HG03520 (cell line): ENCODE data around the gene TMEM203.

ENCODE experiments used
- ATAC-seq: cut with Tn5 transposase; IDR thresholded peaks from one replicate; pipeline ENCODE4 v1.9.1; 2021; ENCODE audit warnings: mild to moderate bottlenecking, moderate library complexity; ENCODE audit not compliant: unreplicated experiment

The TMEM203 gene

DNA sequence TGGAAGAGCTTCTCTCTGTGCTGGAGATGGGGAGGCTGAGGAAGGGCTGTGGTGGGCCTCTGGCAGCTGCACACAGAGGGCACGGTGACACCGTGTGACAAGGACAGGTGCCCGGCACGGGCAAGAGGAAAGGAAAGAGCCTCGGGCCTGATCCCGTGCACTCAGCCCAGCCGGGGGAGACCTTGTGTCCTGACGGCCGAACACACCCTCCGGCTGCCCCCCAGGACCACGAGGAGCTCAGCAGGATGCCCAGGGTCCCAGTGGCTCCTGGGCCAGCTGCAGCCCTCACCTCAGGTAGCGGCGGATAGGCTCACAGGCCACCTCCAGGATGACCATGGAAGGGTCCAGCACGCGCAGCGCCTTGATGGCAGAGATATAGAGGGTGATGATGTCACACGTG, 22.6 kb downstream of the TMEM203 start:
- no peak for ATAC-seq

DNA sequence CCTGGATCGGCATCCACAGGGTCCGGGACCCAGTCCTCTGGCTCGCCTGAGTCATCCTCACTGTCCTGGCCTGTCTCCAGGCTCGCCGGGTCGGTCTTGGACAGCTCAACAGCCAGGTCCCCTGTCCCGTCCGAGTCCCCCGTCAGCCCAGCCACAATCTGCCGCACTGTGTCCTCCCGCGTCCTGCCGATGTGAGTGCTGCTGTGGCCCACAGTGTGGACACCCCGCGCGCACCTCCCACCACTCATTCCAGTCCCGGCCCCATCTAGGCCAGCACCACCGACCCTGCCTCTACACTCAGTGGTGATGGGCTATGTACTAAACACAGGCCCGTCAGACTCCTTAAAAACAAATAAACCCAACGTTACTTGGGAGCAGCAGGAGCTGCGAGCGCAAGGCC, 23.8 kb downstream of the TMEM203 start:
- ATAC-seq, result no peak

DNA sequence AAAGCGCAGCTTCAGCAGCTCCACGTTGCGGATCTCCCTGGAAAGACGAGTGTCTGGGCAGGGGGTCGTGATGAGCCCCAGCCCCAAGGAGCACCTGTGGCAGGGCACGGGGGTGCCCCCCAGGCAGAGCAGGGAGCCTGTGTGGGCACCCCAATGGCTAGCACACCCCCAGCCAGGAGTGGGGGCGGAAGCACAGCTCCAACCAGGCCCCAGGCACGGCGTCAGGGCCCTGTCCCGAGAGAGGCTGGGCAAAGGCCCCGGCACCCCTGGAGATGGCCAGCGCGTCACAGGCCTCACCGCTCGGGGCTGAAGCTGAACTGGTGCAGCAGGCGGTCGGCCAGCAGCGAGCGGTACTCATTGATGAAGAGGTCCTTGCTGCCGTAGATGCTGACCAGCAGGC, 25.0 kb downstream of the TMEM203 start:
- ATAC-seq, result no peak

DNA sequence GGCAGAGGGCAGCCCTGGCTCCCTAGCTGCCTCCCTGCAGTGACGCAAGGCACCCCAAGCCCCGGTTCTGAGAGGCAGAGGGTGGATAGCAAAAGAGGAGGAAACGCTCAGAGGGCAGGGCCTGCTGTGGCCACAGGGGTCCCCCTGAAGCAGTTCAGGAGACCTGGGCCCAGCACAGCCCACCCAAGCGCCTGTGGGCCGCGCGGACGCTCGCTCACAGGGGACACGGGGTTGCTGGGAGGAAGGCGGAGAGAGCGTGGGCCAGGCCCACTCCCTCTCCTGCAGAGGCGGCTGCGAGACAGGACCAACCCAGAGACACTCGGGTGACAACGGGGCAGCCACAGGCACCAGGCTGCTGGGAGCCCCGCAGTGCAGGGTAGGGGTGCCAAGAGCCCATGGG, 25.7 kb downstream of the TMEM203 start:
- ATAC-seq, result no peak

DNA sequence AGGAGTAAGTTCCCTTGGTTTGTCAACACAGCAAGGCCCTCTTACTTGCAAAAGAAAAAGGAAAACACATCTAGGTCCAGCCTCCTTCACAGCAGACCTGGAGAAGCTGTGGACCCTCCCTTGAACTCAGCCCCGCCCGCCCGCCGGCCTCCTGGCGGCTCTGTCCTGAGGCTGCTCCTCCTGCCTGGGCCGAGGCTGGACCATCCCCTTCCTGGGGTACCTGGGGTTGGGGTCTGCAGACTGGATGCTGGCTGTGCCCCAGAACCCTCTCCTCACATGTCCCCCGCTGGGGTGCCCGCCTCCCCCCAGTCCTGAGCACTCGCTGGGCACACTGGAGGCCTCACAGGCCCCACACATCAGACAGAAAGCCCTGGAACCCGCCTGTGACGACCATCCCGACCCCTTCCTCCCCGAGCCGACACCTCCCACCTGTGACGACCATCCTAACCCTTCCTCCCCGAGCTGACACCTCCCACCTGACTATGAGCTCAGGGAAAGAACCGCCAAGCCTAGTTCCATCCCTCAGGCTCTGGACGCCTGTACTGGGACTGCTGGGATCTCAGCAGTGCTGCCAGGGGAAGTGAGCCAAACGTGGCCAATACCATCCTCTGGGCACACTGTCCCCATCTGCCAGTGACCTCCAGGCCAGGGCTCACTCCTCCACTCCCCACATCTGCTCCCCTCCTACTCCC, 26.4 kb downstream of the TMEM203 start:
- no peak for ATAC-seq

DNA sequence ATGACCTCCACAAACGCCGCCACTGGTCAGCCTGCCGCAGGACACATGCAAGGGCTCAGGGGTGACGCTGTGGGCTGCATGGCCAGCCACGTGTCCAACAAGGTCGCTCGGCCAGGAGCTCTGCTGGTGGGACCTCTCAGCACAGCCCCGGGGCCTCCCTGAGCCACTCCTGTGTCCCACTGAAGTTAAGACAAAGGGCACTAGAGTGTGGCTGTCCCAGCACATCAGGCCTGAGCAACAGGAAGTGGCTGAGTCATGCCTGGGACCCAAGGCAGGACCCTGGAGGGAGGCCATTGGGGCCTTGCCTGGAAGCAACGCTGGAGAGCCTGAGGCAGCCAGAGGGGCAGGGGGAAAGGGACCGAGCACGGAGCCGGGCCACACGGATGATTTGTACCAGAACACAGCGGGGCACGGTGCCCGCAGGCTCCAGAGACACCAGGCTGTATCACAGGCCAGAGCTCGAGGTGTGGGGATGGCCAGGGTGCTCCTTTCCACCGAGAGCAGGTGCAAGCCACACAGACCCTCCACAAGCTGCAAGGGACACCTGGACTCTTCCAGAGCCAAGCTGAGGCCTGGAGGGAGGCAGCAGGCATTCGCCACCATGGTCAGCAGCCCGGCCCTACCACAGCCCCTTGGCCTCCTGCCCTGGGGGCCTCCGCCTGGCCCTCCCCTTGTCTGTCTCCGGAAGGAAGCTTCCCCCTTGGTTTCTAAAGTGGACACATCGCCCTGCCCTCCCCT, 27.1 kb downstream of the TMEM203 start:
- no peak for ATAC-seq

DNA sequence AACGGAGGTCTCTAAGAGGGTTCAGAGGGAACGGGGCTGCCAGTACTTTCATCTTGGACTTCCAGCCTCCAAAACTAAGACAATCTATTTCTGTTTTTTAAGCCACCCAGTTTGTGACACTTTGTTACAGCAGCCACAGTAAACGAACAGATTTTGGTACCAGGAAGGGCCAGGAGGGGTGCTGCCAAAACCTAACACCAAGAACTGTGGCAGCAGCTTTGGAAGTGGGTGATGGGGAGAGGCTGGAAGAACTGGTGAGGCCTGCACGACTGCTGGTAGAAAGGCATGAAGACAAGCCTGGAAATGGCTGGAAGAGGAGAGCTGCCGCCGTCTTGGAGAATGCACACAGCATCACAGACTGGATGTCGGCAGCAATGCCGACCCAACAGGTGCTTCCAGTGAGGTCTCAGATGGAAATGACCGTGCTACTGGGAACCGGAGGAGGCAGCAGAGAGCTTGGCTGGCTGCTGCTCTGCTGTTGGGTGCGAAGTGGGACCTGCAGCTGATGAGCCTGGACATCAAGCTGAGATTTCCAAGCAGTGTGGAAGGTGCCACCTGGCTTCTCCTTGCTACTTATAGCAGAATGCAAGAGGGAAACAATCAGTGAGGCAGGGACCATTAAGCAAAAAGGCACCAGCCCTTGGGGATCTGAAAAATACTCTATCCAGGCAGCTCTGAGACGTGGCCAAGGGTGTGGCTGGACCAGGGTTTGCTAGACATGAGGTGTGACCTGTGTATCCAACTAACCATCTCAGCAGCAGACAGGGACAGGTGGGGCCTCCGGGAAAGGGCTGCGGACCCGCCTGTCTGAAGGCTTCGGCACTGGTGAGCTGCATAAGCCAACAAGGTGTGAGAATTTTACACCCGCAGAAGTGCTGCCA, 28.9 kb downstream of the TMEM203 start:
- no peak for ATAC-seq

DNA sequence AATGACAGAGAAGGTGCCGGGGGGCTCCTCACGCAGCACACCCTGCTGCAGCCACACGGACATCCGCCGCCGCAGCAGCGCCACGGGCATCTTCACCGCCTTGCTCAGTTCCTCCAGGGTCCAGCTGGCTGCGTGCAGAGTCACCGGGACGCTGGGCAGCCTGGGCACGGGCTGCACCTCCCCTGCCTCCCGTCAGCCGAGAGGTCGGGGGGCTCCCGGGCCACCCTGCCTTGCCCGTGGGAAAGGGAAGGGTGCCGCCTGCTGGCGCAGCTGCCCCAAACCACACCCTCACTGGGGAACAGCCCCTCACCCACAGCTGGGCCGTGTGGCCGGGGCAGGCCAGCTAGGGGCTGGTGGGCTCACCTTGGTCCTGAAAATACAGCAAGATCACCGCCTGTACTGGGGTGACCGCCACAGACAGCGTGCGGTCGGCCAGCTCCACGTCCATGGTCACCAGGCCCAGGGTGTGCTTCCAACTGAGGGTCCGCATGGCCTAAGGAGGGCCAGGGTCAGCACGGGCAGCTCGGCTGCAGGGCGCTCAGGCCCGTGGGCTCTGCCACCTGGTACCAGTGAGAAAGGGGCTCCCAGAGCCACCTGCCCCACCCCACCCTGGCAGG, 30.0 kb downstream of the TMEM203 start:
- ATAC-seq, result no peak

DNA sequence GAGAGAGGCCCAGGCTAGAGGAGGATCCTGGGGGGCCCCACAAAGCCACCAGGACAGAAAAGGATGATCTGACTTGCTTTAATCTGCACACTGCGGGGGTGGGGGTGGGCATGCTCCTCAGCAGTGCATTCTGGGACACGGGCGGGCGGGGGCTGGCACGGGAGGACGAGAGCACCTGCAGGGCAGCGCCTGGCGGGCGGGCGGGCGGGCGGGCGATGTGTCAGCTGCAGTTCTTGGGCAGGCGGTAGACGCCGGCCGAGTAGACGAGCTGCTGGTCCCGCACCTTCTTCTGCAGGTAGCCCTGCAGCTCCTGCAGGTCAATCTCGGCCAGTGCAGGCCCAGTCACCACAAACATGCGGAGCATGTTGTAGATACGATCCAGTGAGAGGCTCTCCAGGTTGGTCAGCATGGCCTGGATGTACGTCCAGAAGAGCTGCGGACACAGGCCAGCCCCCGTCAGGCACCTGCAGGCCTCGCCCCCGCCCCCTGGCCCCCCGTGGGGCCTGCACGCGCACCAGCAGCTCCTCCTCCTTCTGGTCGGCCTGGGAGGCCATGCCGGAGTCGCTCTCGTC, 30.6 kb downstream of the TMEM203 start:
- ATAC-seq, result no peak

DNA sequence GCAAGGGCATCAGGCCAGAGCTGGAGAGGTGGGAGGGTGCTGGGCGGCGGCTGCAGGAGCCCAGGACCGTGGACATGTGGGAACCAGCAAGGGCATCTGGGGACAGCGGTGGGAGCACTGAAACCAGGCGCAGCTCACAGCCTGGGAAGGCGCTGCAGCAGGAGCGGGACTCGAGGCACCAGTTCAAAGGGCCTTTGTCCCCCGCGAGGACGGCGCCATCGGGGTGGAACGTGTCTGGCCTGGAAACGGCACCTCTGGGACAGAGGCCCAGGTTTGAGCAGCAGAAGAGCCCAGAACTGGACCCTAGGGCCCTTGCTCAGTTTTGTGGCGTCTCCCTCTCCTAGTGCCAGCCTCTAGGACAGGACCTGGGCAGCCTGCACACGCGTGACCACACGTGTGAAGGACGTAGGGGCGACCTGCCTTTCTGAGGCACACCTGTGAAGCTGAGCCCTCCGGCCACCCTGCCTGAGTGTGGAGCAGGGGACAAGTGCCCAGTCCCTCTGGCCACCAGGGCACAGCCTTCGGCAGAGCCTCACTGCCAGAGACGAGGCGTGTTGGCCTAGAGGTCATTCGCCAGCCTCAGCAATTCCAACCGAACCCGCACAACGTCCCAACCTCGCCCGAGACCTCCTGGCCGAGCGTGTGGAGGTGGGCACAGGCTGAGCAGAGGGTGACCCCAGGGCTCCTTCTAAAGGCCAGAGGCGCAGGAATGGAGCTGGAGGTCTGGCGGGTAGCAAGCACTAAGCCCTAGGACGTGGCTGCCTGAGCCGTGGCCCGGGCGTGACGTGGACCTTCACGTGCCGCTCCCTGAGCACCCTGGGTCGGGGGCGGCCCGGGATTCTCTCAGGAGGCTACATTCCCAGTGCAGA, 31.4 kb downstream of the TMEM203 start:
- no peak for ATAC-seq

DNA sequence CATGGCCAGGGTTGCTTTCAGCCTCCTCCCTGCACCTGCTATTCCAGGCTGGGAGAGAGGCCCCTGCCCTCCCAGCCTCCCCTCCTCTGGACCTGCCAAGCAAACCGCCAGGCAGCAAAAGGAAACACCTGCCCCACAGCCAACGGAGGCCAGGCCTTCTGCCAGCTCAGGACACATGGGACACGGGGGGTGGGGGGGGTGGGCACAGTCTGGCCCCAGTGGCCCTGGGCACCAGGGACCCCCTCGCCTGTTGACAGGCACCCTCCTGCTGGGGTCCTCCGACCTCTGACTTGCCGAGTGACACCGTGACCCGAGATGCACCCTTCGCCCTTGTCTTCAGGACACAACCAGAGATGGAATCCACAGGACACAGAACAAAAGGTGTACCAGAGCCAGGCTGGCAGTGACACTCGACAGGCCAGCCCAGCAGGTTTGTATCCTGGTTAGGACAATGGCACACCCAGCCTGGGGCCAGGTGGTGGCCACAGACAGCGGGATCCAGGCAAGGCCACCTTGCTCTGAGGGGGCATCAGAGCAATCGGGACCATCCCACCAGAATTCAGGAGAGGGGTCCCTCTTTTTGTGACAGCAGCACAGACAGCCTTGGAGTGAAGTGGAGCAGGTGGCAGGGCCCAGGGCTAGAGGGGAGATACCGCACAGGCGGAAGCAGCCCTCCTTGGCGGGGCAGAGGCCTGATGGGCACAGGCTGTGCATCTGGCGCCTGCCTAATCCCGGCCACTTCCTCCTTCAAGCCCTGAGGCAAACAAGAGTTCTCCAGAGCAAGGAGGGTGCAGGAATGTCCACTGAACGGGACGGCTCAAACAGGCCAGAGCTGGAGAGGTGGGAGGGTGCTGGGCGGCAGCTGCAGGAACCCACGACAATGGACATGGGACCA, 32.3 kb downstream of the TMEM203 start:
- no peak for ATAC-seq

DNA sequence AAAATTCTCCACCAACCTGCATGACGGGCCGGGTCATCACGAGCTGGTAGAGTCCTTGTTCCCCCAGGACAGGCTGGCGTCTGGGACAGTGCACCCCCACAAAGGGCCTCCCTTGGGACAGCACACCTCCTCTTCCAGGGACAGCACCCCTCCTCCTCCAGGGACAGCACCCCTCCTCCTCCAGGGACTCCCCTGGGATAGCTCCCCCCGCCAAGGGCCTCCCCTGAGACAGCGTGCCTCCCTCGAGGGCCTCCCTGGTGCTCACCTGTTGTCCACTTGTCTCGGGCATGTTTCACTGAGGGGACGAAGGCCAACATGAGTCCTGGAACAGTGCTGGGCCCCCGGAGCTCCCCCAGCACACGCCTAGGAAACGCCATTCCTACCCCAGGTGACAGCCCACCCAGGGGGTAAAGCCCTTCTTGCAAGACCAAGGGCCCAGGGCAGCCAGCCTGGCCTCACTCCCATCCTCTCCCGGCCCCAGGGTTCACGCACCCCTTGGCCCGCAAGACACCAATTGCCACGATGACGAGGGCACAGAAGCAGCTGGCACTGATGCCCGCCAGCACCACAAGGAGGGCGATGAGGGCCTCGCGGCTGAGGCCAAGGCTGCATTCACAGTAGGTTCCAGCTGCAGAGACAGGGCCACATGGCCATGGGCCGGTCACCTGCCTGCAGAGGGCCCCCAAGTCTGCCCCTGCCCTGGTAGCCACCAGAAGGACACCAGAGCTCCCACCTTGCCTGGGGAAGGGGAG, 34.1 kb downstream of the TMEM203 start:
- ATAC-seq, result no peak

DNA sequence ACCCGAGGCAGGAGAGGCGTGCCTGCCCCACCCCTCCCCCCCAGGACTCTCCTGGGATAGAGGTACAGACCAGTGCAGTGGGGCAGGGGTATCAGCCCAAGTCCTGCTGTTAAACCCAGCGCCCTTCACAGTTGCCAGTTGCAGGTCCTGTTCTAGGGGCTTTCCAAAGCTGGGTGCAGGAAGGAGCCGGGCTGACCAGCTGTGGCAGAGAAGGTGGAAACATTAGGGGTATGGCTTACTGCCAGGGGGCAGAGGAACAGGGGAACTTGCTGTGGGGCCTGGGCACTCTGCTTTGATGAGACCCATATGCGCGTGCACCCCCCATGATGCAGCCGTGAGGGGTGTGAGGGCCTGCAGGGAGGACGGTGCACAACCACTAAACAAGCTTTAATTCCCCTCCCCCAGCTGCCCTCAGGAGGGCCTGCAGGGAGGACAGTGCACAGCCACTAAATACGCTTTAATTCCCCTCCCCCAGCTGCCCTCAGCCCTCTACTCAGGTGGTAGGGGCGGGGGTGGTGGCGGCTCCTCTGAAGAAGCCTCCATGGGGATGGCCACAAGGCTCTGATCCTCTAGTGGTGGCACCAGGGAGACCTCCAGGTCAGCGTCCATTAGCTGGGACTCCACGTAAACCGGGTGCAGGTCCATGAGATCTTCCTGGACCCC, 34.8 kb downstream of the TMEM203 start:
- ATAC-seq, result no peak

DNA sequence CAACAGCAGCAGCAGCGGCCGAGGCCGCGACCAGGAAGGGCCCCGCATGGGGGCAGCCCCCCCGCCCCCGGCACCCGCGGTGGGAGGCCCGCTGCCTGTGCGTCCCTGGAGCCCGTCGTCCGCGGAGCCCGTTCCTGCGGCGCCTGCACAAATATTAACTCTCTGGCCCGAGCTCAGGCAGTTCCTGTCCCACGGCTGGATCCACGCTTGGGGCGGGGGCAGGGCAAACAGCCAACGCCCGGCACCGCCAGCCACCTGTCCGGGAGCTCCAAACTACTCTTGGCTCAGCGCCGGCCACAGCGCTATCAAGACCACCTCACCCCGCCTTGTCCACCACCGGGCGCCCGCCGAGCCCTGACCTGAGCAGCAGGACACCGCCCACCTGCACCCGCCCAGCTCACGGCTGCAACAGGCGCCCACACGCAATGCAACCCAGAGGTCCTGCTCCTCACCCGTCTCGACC, 35.5 kb downstream of the TMEM203 start, which contains the start of gene LRRC26:
Gene LRRC26, minus strand, starts transcription at position 156 of the 463 bp plus-strand sequence. Its CDS starts 108 bp downstream, at position 48.
- ATAC-seq, result no peak

DNA sequence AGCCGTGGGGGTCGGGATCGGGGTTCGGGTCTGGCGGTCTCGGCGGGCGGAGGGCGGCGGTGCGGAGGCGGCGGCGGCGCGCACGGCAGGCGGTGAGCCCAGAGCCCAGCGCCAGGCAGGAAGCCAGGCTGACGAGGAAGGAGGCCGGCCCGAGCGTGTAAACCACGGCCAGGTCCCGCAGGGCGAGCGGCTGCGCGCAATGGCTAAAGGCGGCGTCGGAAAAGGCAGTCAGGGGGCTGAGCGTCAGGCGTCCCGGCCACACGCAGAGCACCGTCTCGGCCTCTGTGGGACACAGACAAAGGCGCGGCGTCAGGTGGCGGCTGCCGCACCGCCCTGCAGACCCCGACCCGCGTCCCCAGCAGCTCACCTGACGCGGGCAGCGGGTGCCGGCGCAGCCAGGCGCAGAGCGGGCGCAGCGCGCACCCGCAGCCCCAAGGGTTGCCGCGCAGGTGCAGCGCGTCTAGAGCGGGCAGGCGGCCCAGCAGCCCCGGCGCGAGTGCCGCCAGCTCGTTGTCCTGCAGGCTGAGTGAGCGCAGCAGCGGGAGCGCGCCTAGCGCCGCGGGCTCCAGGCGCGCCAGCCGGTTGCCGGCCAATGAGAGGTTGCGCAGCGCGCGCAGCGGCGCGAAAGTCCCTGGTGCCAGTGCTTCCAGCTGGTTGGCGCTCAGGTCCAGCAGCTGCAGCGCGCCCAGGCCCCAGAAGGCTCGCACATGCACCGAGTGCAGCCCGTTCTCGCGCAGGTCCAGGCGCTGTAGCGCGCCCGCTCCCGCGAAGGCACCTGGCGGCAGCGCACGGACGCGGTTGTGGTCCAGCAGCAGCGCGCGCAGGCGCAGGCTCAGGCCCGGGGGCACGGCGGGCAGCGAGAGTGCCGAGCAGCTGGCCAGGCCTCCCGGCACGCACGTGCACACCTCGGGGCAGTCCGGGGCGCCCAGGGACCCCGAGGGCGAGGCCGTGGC, 36.3 kb downstream of the TMEM203 start:
- no peak for ATAC-seq

DNA sequence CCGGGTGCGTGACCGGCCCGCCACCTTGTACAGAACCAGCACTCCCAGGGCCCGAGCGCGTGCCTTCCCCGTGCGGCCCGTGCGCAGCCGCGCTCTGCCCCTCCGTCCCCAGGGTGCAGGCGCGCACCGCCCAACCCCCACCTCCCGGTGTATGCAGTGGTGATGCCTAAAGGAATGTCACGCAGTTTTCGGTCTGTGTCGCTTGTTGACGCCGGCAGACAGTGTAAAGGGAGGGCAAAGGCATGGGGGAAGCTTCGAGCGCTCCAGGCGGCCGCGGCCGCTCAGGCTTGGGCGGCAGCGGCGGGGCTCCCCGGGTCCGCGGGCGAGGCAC, 36.9 kb downstream of the TMEM203 start:
- no peak for ATAC-seq
